HG02763 (cell line): ENCODE data around the gene CIAPIN1.

Experiments
- ATAC-seq: cut with Tn5 transposase; IDR thresholded peaks from one replicate; pipeline ENCODE4 v1.9.1; 2021; ENCODE audit warnings: mild to moderate bottlenecking, moderate library complexity; ENCODE audit not compliant: unreplicated experiment

The CIAPIN1 gene

GRCh38 chr16:57476546-57477410 lies 29.6 kb upstream of the CIAPIN1 start:
- no peak for ATAC-seq

- peak; percentile 81 for ATAC-seq
Measured at GRCh38 chr16:57475711-57476339, 28.6 kb upstream of the CIAPIN1 start.

- no peak for ATAC-seq
Measured at GRCh38 chr16:57474671-57475661, 27.8 kb upstream of the CIAPIN1 start.

GRCh38 chr16:57473906-57474305 lies 26.7 kb upstream of the CIAPIN1 start:
- no peak for ATAC-seq

GRCh38 chr16:57473176-57473840 lies 26.1 kb upstream of the CIAPIN1 start:
- ATAC-seq = no peak

GRCh38 chr16:57472665-57473060 lies 25.5 kb upstream of the CIAPIN1 start:
- no peak for ATAC-seq

- no peak for ATAC-seq
Measured at GRCh38 chr16:57471852-57472664, 24.9 kb upstream of the CIAPIN1 start.

- no peak for ATAC-seq
Measured at GRCh38 chr16:57471209-57471608, 24.0 kb upstream of the CIAPIN1 start.

- ATAC-seq = no peak
Measured at GRCh38 chr16:57470711-57471110, 23.5 kb upstream of the CIAPIN1 start.

- no peak for ATAC-seq
Measured at GRCh38 chr16:57469917-57470470, 22.8 kb upstream of the CIAPIN1 start.

- ATAC-seq = no peak
Measured at GRCh38 chr16:57469046-57469445, 21.9 kb upstream of the CIAPIN1 start.

- no peak for ATAC-seq
Measured at GRCh38 chr16:57468346-57468745, 21.2 kb upstream of the CIAPIN1 start.

GRCh38 chr16:57464523-57464922 lies 17.3 kb upstream of the CIAPIN1 start:
- ATAC-seq = no peak

GRCh38 chr16:57462978-57463362 lies 15.8 kb upstream of the CIAPIN1 start:
- no peak for ATAC-seq

- ATAC-seq = peak; percentile 89
Measured at GRCh38 chr16:57462209-57462977, 15.2 kb upstream of the CIAPIN1 start, which contains the start of gene POLR2C. POLR2C (plus strand) TSS chr16:57462679; CDS start chr16:57462725, 46 bp downstream.

GRCh38 chr16:57452021-57452420 lies 4.8 kb upstream of the CIAPIN1 start:
- ATAC-seq = no peak

- ATAC-seq = peak; percentile 27
Measured at GRCh38 chr16:57446531-57447185, 527 bp downstream of the CIAPIN1 start.

- ATAC-seq = no peak
Measured at GRCh38 chr16:57445510-57445909, 1.7 kb downstream of the CIAPIN1 start.
